GM19438 (cell line): ENCODE data around the gene KHK.
A peak's percentile ranks its signal among the peaks of the same experiment; 100 is the strongest.

Source experiments
- ATAC-seq: cut with Tn5 transposase; IDR thresholded peaks from one replicate; pipeline ENCODE4 v1.9.1; 2021; ENCODE audit warnings: low read depth; ENCODE audit not compliant: unreplicated experiment

KHK gene

GRCh38 chr2:27125104-27125503 lies 38.5 kb downstream of the KHK start:
- no peak for ATAC-seq

- no peak for ATAC-seq
Measured at GRCh38 chr2:27126252-27126710, 39.7 kb downstream of the KHK start.

- ATAC-seq: no peak
Measured at GRCh38 chr2:27127883-27128667, 41.5 kb downstream of the KHK start.

GRCh38 chr2:27128668-27129571 lies 42.3 kb downstream of the KHK start:
- no peak for ATAC-seq

GRCh38 chr2:27130396-27130795 lies 43.8 kb downstream of the KHK start:
- no peak for ATAC-seq

GRCh38 chr2:27131429-27131828 lies 44.9 kb downstream of the KHK start:
- ATAC-seq: no peak

- no peak for ATAC-seq
Measured at GRCh38 chr2:27133195-27133875, 46.8 kb downstream of the KHK start.

- peak; percentile 89 for ATAC-seq
Measured at GRCh38 chr2:27133905-27134780, 47.6 kb downstream of the KHK start, which contains the start of gene PREB. PREB (minus strand) TSS chr2:27134636; CDS start chr2:27134421, 215 bp downstream.

GRCh38 chr2:27134781-27135477 lies 48.4 kb downstream of the KHK start:
- ATAC-seq: no peak

GRCh38 chr2:27135478-27135955 lies 48.9 kb downstream of the KHK start:
- ATAC-seq: no peak

GRCh38 chr2:27136751-27137150 lies 50.2 kb downstream of the KHK start:
- ATAC-seq: no peak

- no peak for ATAC-seq
Measured at GRCh38 chr2:27137322-27137935, 50.9 kb downstream of the KHK start.

- no peak for ATAC-seq
Measured at GRCh38 chr2:27138111-27138510, 51.5 kb downstream of the KHK start.

- no peak for ATAC-seq
Measured at GRCh38 chr2:27139310-27139709, 52.7 kb downstream of the KHK start, which contains the start of gene PRR30. PRR30 (minus strand) TSS chr2:27139410; CDS start chr2:27138329, 1,081 bp downstream.

GRCh38 chr2:27143285-27143684 lies 56.7 kb downstream of the KHK start:
- no peak for ATAC-seq

GRCh38 chr2:27145682-27146081 lies 59.1 kb downstream of the KHK start:
- ATAC-seq: no peak

GRCh38 chr2:27147935-27148334 lies 61.4 kb downstream of the KHK start:
- ATAC-seq: no peak

GRCh38 chr2:27148801-27149439 lies 62.3 kb downstream of the KHK start, which contains the start of gene TCF23:
TCF23 (plus strand) TSS chr2:27149004; CDS start chr2:27149134, 130 bp downstream.
- ATAC-seq: no peak
